Measurements from ENCODE around the gene ZBTB5. TPM values are rescaled to one million over a fixed set of nuclear protein-coding genes. Genes with fewer than 3 reads are reported as not detected.
"Not testable (repeated sequence)": the region's sequence is repeated elsewhere in the genome, so short reads cannot be mapped to it uniquely, and the experiment has no call there.

ZBTB5 gene
- total RNA-seq, 1 experiment from 2014 or later: 5.8 TPM

GRCh38 chr9:37468620-37469019 lies 3.4 kb upstream of the ZBTB5 start:
- Histone ChIP-seq H3K4me2 (ENCODE audit: low read length) (no peak overlapping the region), H4K20me1 (ENCODE audit: low read length) (peaks cover 8% of the 10 kb centered on the region; the same call in 1 of the 2 replicates), H3K4me3 (ENCODE audit: low read length) (no peak overlapping the region), H3K27me3 (ENCODE audit: low read length) (no peaks in the 10 kb centered on the region), H3K36me3 (ENCODE audit: low read depth, low read length) (no peaks in the 10 kb centered on the region), H3K9me2 (replicated peaks; ENCODE audit: low read length) (no peaks in the 10 kb centered on the region), H3K27ac (ENCODE audit: low read length) (no peak overlapping the region), H3K79me2 (ENCODE audit: low read length) (peaks cover 13% of the 10 kb centered on the region), H3K9ac (ENCODE audit: low read length) (no peak overlapping the region), H3K4me1 (ENCODE audit: insufficient read depth, low read length) (peaks cover 14% of the 10 kb centered on the region), H3K9me3 (ENCODE audit: low read length) (no peaks in the 10 kb centered on the region), H3F3A (ENCODE audit: low read length, unreplicated experiment) (no peaks in the 10 kb centered on the region), H2AFZ (ENCODE audit: low read length) (no peak overlapping the region)
- CTCF ChIA-PET: no interaction called here
- POLR2A ChIA-PET (ENCODE audit: unreplicated experiment): no interaction called here
- ATAC-seq (no peak), DNase-seq (no peak)
- BruUV-seq (replicated peaks): no TSS peak
- intact Hi-C loops (cut with micrococcal nuclease): no loop called here
- TF ChIP-seq EZH2phosphoT487 (IDR thresholded peaks at IDR 0.05; ENCODE audit: borderline replicate concordance, low read length): no peak
- TF ChIP-seq CTCF (conservative IDR thresholded peaks at IDR 0.05; ENCODE audit: low read depth, low read length): no peak
- no peak for TF ChIP-seq EZH2 (IDR thresholded peaks at IDR 0.05; ENCODE audit: low read length, unreplicated experiment)

GRCh38 chr9:37467530-37467929 lies 2.3 kb upstream of the ZBTB5 start:
- H3K9me2 ChIP-seq (replicated peaks; ENCODE audit: low read length); H2AFZ ChIP-seq (ENCODE audit: low read length); POLR2A ChIA-PET (ENCODE audit: unreplicated experiment); ATAC-seq; H3K4me3 ChIP-seq (ENCODE audit: low read length); H3K27ac ChIP-seq (ENCODE audit: low read length); H3K27me3 ChIP-seq (ENCODE audit: low read length); H3F3A ChIP-seq (ENCODE audit: low read length, unreplicated experiment); H3K9me3 ChIP-seq (ENCODE audit: low read length); CTCF ChIA-PET; H3K36me3 ChIP-seq (ENCODE audit: low read depth, low read length); intact Hi-C loops (cut with micrococcal nuclease); H3K9ac ChIP-seq (ENCODE audit: low read length); H3K4me2 ChIP-seq (ENCODE audit: low read length); BruUV-seq (replicated peaks); DNase-seq: not testable (repeated sequence)
- Histone ChIP-seq H4K20me1 (ENCODE audit: low read length) (peaks cover 10% of the 10 kb centered on the region; the same call in 1 of the 2 replicates), H3K4me1 (ENCODE audit: insufficient read depth, low read length) (peaks cover 20% of the 10 kb centered on the region), H3K79me2 (ENCODE audit: low read length) (peaks cover 24% of the 10 kb centered on the region)

- Histone ChIP-seq H3K9ac (ENCODE audit: low read length) (peak overlapping the region; percentile 88), H3K79me2 (ENCODE audit: low read length) (peaks cover 38% of the 10 kb centered on the region), H3K9me3 (ENCODE audit: low read length) (no peaks in the 10 kb centered on the region), H3K27me3 (ENCODE audit: low read length) (no peaks in the 10 kb centered on the region), H3K9me2 (replicated peaks; ENCODE audit: low read length) (no peaks in the 10 kb centered on the region), H4K20me1 (ENCODE audit: low read length) (peaks cover 10% of the 10 kb centered on the region; the same call in 1 of the 2 replicates), H3K27ac (ENCODE audit: low read length) (peak overlapping the region; percentile 74), H3K36me3 (ENCODE audit: low read depth, low read length) (no peaks in the 10 kb centered on the region), H3K4me2 (ENCODE audit: low read length) (peak overlapping the region; percentile 91), H2AFZ (ENCODE audit: low read length) (peak overlapping the region; percentile 90), H3F3A (ENCODE audit: low read length, unreplicated experiment) (no peaks in the 10 kb centered on the region), H3K4me3 (ENCODE audit: low read length) (peak overlapping the region; percentile 78), H3K4me1 (ENCODE audit: insufficient read depth, low read length) (peaks cover 14% of the 10 kb centered on the region)
- intact Hi-C loops (cut with micrococcal nuclease): no loop called here
- DNase-seq: no peak
- TSS peak; percentile 99 for BruUV-seq (replicated peaks)
- ChIA-PET CTCF (no interaction called here), POLR2A (ENCODE audit: unreplicated experiment) (no interaction called here)
- no peak for TF ChIP-seq EZH2 (IDR thresholded peaks at IDR 0.05; ENCODE audit: low read length, unreplicated experiment)
- no peak for TF ChIP-seq CTCF (conservative IDR thresholded peaks at IDR 0.05; ENCODE audit: low read depth, low read length)
- TF ChIP-seq EZH2phosphoT487 (IDR thresholded peaks at IDR 0.05; ENCODE audit: borderline replicate concordance, low read length): no peak
- peak; percentile 22 for ATAC-seq
Observed at GRCh38 chr9:37466037-37466709, 923 bp upstream of the ZBTB5 start.

Data from PC-3 (cell line).